ENCODE data around the gene GJB1. TPM values are rescaled to one million over a fixed set of nuclear protein-coding genes. Genes with fewer than 3 reads are reported as not detected.

Gene GJB1
- total RNA-seq, 1 donor from 2014 or later, result 1.7 TPM

DNA sequence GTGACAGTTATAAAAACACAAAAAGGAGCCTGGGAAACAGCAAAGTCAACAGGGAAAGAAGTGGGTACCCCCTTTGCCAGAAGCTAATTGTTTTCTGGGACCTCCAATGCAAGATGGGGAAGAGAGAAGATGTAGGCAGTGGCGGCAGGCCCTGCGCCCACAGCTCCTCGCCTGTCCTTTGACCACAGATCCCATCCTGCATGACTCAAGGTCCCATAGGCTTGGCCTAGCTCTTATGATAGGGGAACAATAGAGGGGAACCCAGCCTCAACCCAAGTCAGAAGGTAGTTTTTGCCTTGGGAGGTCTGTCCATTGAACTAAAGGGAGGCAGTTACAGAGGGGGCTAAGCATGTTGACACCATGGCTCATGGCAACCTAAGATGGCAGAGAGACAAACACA, 16.8 kb downstream of the GJB1 start:
- H3K27me3 ChIP-seq (ENCODE audit: low read depth), result no peaks in the 10 kb centered on the region
- TF ChIP-seq, protein P1, sequence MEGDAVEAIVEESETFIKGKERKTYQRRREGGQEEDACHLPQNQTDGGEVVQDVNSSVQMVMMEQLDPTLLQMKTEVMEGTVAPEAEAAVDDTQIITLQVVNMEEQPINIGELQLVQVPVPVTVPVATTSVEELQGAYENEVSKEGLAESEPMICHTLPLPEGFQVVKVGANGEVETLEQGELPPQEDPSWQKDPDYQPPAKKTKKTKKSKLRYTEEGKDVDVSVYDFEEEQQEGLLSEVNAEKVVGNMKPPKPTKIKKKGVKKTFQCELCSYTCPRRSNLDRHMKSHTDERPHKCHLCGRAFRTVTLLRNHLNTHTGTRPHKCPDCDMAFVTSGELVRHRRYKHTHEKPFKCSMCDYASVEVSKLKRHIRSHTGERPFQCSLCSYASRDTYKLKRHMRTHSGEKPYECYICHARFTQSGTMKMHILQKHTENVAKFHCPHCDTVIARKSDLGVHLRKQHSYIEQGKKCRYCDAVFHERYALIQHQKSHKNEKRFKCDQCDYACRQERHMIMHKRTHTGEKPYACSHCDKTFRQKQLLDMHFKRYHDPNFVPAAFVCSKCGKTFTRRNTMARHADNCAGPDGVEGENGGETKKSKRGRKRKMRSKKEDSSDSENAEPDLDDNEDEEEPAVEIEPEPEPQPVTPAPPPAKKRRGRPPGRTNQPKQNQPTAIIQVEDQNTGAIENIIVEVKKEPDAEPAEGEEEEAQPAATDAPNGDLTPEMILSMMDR (IDR thresholded peaks at IDR 0.05), result no peak
- H3K9me3 ChIP-seq, result no peaks in the 10 kb centered on the region
- no peak for DNase-seq
- H3K4me1 ChIP-seq, result no peaks in the 10 kb centered on the region
- no peak overlapping the region for H3K4me3 ChIP-seq
- no peak for ATAC-seq
- H3K27ac ChIP-seq, result no peak overlapping the region
- intact Hi-C loops (cut with DNase I), result no loop called here
- peaks cover 37% of the 10 kb centered on the region for H3K36me3 ChIP-seq

- peaks cover 52% of the 10 kb centered on the region for H3K36me3 ChIP-seq
- no peaks in the 10 kb centered on the region for H3K4me1 ChIP-seq
Measured at GRCh38 chrX:71241301-71241700, 18.3 kb downstream of the GJB1 start.

DNA sequence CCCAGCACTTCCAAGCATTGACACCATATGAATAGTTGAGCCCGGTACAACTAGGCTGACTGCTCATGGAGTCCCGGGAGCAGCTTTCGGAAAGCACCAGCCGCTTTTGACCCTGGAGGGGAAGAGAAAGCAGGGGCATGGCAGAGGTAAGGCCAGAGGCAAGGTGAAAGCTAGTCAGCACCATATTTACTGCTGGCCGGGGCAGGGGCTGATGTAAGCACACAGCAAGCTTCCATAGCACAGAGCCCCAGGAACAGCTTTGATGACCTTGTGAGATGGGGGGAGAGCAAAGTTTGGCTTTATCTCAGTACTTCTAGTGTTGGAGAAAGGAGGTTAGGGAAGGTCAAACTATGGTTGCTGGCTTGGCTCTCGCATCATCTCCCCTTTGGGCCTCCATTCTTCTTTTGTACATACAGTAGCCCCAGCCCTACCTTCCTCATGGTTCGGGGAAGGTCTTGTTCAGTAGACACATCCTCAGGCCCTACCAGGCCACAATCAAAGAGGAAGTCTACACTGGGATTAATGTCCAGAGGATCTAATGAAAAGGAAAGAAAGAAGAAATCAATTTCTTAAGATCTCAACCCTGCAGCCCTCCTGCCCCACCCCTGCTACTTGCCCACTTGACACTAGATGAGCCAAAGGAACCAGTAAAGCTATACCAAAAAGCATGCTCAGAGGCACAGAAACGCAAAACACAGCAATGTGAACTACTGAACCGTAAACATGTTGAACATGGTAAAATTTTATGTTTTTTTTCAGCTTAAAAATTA, 21.5 kb downstream of the GJB1 start:
- H3K27ac ChIP-seq, result no peak overlapping the region
- no peak overlapping the region for H3K4me3 ChIP-seq
- TF ChIP-seq, protein P1 (IDR thresholded peaks at IDR 0.05), result no peak
- no peaks in the 10 kb centered on the region for H3K4me1 ChIP-seq
- no peaks in the 10 kb centered on the region for H3K9me3 ChIP-seq
- no peaks in the 10 kb centered on the region for H3K27me3 ChIP-seq (ENCODE audit: low read depth)
- intact Hi-C loops (cut with DNase I), result no loop called here
- peaks cover 84% of the 10 kb centered on the region for H3K36me3 ChIP-seq
- DNase-seq (no peak), ATAC-seq (no peak)

More at GRCh38 chrX:71241301-71241700, 18.3 kb downstream of the GJB1 start:
- TF ChIP-seq, protein P1 (IDR thresholded peaks at IDR 0.05), result no peak
- Histone ChIP-seq H3K27ac (no peak overlapping the region), H3K9me3 (no peaks in the 10 kb centered on the region), H3K4me3 (no peak overlapping the region), H3K27me3 (ENCODE audit: low read depth) (no peaks in the 10 kb centered on the region)
- no peak for DNase-seq
- ATAC-seq, result no peak
- intact Hi-C loops (cut with DNase I), result no loop called here

- no peak overlapping the region for H3K4me3 ChIP-seq
- no peak overlapping the region for H3K27ac ChIP-seq
- TF ChIP-seq, protein P1 (IDR thresholded peaks at IDR 0.05), result no peak
- ATAC-seq (no peak), DNase-seq (no peak)
- no peaks in the 10 kb centered on the region for H3K27me3 ChIP-seq (ENCODE audit: low read depth)
- H3K36me3 ChIP-seq, result peaks cover 89% of the 10 kb centered on the region
- intact Hi-C loops (cut with DNase I), result no loop called here
- no peaks in the 10 kb centered on the region for H3K9me3 ChIP-seq
- no peaks in the 10 kb centered on the region for H3K4me1 ChIP-seq
Measured at GRCh38 chrX:71245159-71245558, 22.1 kb downstream of the GJB1 start.

GRCh38 chrX:71250841-71251240, 27.8 kb downstream of the GJB1 start:
- DNase-seq (no peak), ATAC-seq (no peak)
- TF ChIP-seq, protein P1 (IDR thresholded peaks at IDR 0.05), result no peak
- H3K9me3 ChIP-seq, result no peaks in the 10 kb centered on the region
- H3K4me1 ChIP-seq, result peaks cover 11% of the 10 kb centered on the region
- H3K4me3 ChIP-seq, result no peak overlapping the region
- H3K27ac ChIP-seq, result no peak overlapping the region
- no peaks in the 10 kb centered on the region for H3K27me3 ChIP-seq (ENCODE audit: low read depth)
- peaks cover 46% of the 10 kb centered on the region for H3K36me3 ChIP-seq
- intact Hi-C loops (cut with DNase I), result no loop called here
